Measurements from ENCODE around the gene NOLC1. TPM values are rescaled to one million over a fixed set of nuclear protein-coding genes. Genes with fewer than 3 reads are reported as not detected.

The NOLC1 gene
- total and polyA plus RNA-seq, 2 of the 13 experiments (the other 11 are each of a cell fraction or from before 2014, with no cell fraction given): 50.6 to 81.0 TPM

DNA sequence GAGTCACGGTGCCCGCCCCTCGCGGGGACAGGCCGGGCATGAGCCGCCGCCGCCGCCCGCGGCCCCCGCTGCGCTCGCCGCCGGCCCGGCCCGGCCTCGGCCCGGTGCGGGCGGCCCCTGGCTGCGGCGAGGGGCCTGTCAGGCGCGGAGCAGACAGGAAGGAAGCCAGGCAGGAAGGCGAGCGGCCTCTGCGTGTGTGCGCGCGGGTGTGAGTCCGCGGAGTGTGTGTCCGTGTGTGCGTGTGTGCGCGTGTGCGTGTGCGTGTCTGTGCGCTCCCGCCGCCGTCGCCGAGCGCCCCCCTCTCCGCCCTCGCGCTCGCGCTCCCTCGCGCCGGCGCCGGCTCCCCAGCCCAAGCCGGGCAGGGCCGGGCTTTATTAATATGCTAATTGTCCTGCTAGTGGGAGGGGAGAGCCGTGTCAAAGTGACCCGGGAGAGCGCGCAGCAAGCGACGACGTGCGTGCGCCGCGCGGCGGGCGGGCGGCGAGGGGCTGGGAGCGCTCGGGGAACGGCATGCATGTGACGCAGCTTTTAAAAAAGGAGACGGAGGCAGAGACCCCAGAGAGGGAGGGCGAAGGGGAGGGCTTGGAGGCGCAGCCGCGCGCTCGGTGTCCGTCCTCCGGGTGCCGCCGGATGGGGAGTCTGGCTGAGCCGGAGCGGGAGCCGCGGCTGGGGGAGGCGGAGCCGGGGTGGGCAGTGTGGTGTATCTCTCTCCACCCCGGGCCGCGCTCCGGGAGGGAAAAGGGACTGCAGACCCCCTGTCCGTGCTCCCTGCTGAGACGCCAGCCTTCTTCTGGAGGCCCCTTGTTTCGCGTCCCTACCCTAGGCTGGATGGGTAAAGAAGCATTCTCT lies 31.8 kb upstream of the NOLC1 start, which contains the start of gene LDB1 (continued):
- TF ChIP-seq ZNF496 (CRISPR knock-in tag; IDR thresholded peaks at IDR 0.05; ENCODE audit: insufficient replicate concordance) (no peak), MAFG (CRISPR knock-in tag; IDR thresholded peaks at IDR 0.05) (no peak), ZNF253 (CRISPR knock-in tag; IDR thresholded peaks at IDR 0.05; ENCODE audit: borderline replicate concordance) (0 out of 2 replicates have a peak, but pooled peaks have one; percentile 34), PAXIP1 (CRISPR knock-in tag; conservative IDR thresholded peaks at IDR 0.05) (0 out of 2 replicates have a peak, but pooled peaks have one; percentile 15), AKNA (CRISPR knock-in tag; IDR thresholded peaks at IDR 0.05; ENCODE audit: borderline replicate concordance) (no peak), CHCHD3 (CRISPR knock-in tag; IDR thresholded peaks at IDR 0.05) (no peak), MED8 (CRISPR knock-in tag; IDR thresholded peaks at IDR 0.05; ENCODE audit: insufficient replicate concordance) (no peak), ZNF121 (CRISPR knock-in tag; IDR thresholded peaks at IDR 0.05) (no peak), AGO1 (IDR thresholded peaks at IDR 0.05; ENCODE audit: low read depth, low read length, poor library complexity, severe bottlenecking) (no peak), MEIS2 (CRISPR knock-in tag; IDR thresholded peaks at IDR 0.05) (peak; percentile 44; the same call in 1 of the 2 replicates), GLI4 (CRISPR knock-in tag; IDR thresholded peaks at IDR 0.05; ENCODE audit: borderline replicate concordance) (peak; percentile 36; the same call in 1 of the 2 replicates), ZNF672 (CRISPR knock-in tag; IDR thresholded peaks at IDR 0.05) (no peak), ZNF337 (CRISPR knock-in tag; IDR thresholded peaks at IDR 0.05; ENCODE audit: borderline replicate concordance, low read depth) (0 out of 2 replicates have a peak, but pooled peaks have one; percentile 68), ATF7 (IDR thresholded peaks at IDR 0.05) (no peak), ATF7 (CRISPR knock-in tag; IDR thresholded peaks at IDR 0.05) (no peak), SIN3A (IDR thresholded peaks at IDR 0.05; ENCODE audit: borderline replicate concordance, low read depth, low read length) (no peak), ZFP1 (CRISPR knock-in tag; IDR thresholded peaks at IDR 0.05) (no peak)
- TF ChIP-seq, protein P1, sequence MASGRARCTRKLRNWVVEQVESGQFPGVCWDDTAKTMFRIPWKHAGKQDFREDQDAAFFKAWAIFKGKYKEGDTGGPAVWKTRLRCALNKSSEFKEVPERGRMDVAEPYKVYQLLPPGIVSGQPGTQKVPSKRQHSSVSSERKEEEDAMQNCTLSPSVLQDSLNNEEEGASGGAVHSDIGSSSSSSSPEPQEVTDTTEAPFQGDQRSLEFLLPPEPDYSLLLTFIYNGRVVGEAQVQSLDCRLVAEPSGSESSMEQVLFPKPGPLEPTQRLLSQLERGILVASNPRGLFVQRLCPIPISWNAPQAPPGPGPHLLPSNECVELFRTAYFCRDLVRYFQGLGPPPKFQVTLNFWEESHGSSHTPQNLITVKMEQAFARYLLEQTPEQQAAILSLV (CRISPR knock-in tag; IDR thresholded peaks at IDR 0.05; ENCODE audit: borderline replicate concordance): no peak
- TF ChIP-seq, protein P2, sequence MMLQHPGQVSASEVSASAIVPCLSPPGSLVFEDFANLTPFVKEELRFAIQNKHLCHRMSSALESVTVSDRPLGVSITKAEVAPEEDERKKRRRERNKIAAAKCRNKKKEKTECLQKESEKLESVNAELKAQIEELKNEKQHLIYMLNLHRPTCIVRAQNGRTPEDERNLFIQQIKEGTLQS (CRISPR knock-in tag; IDR thresholded peaks at IDR 0.05): no peak

All from HepG2 (cell line).